SH-SY5Y (cell line): ENCODE data around the gene EIF4E.

Source experiments
- GATA2 ChIP-seq: IDR thresholded peaks from 2 replicates; pipeline ENCODE4 v1.6.1; 2011; ENCODE audit warnings: mild to moderate bottlenecking, low read depth, low read length
- GATA3 ChIP-seq: IDR thresholded peaks from 2 replicates; pipeline ENCODE4 v1.6.1; 2011; ENCODE audit warnings: low read depth, mild to moderate bottlenecking, low read length, moderate library complexity

DNA sequence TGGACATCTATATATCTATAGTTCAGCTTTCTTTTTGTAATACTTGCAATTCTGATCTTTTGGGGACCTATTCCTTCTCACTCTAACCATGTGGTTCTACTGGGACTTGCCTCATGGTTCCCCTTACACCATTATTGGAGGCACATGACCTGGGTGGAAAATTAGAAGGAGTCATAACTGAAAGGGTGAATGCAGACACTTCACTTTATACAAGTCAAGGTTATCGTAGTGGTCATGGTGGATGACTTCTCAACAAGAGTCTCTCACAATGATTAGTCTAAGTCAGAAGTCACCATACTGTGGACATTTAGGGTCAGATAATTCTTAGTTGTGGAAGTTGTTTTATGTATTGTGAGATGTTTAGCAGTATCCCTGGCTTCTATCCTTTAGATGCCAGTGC lies 10.5 kb upstream of the EIF4E start:
- TF ChIP-seq GATA3 (no peak), GATA2 (no peak)
